IMR-90 (cell line): ENCODE data around the gene ABCC3. TPM values are rescaled to one million over a fixed set of nuclear protein-coding genes. Genes with fewer than 3 reads are reported as not detected.

Experiments used
- ATAC-seq: fragments of 200-7000 bp; cut with Tn5 transposase; 2 replicates; pipeline ENCODE4 v1.9.1; 2020; ENCODE audit warnings: low read depth, mild to moderate bottlenecking, moderate library complexity
- BruUV-seq: library from RNA; stranded (reverse); fragments of 400-500 nt; replicated peaks from 2 replicates; lab custom pipeline; 2021; lab: Mats Ljungman, UMichigan
- CTCF ChIA-PET: fragments of 300-600 bp; formaldehyde crosslinking; extraction: SDS; loops from one replicate; lab custom pipeline; 2021; ENCODE audit warnings: antibody characterized with exemption; lab: Yijun Ruan, JAX
- POLR2A ChIA-PET: fragments of 300-600 bp; sonication (Branson Sonifier 250); formaldehyde crosslinking; loops from one replicate; lab custom pipeline; 2022; ENCODE audit warnings: antibody characterized with exemption; ENCODE audit not compliant: unreplicated experiment; lab: Charles Lee
- DNase-seq: peaks from one replicate; pipeline ENCODE4 v3.0.0; 2013
- H2AFZ ChIP-seq: replicated peaks from 2 replicates; pipeline ENCODE3; 2013; ENCODE audit warnings: low read length, mild to moderate bottlenecking; ENCODE audit not compliant: poor library complexity
- H2AK5ac ChIP-seq: 2 replicates; pipeline ENCODE4 v1.6.1; 2013; ENCODE audit warnings: low read depth, low read length, inconsistent platforms
- H2AK9ac ChIP-seq: replicated peaks from 2 replicates; pipeline ENCODE3; 2013; ENCODE audit warnings: mild to moderate bottlenecking, low read depth, low read length, moderate library complexity; ENCODE audit not compliant: poor library complexity
- H2BK120ac ChIP-seq: 2 replicates; pipeline ENCODE4 v1.6.1; 2013; ENCODE audit warnings: low read depth, low read length, inconsistent platforms
- H2BK15ac ChIP-seq: 3 replicates; pipeline ENCODE4 v1.6.1; 2013; ENCODE audit warnings: low read depth, low read length, inconsistent platforms
- H2BK20ac ChIP-seq: 2 replicates; pipeline ENCODE4 v1.6.1; 2013; ENCODE audit warnings: low read depth, mild to moderate bottlenecking, inconsistent platforms, low read length, moderate library complexity
- H2BK5ac ChIP-seq: 2 replicates; pipeline ENCODE4 v1.6.1; 2013; ENCODE audit warnings: mild to moderate bottlenecking, low read depth, low read length, inconsistent platforms; ENCODE audit not compliant: poor library complexity, severe bottlenecking
- H3K14ac ChIP-seq: replicated peaks from 2 replicates; pipeline ENCODE4 v1.6.1; 2013; ENCODE audit warnings: low read depth, low read length, inconsistent platforms
- H3K18ac ChIP-seq: 2 replicates; pipeline ENCODE4 v1.6.1; 2013; ENCODE audit warnings: low read depth, low read length, control low read depth
- H3K23ac ChIP-seq: 2 replicates; pipeline ENCODE4 v1.6.1; 2013; ENCODE audit warnings: low read depth, low read length, inconsistent platforms
- H3K27ac ChIP-seq: 2 replicates; pipeline ENCODE4 v1.5.1; 2013; ENCODE audit warnings: mild to moderate bottlenecking, control low read depth, low read length; ENCODE audit not compliant: insufficient read depth
- H3K27me3 ChIP-seq: 2 replicates; pipeline ENCODE4 v1.6.1; 2013; ENCODE audit warnings: low read length; ENCODE audit not compliant: control insufficient read depth, insufficient read depth
- H3K36me3 ChIP-seq: 2 replicates; pipeline ENCODE4 v1.6.1; 2013; ENCODE audit warnings: low read length, mixed read lengths; ENCODE audit not compliant: control insufficient read depth, insufficient read depth
- H3K4ac ChIP-seq: 2 replicates; pipeline ENCODE4 v1.6.1; 2013; ENCODE audit warnings: low read depth, low read length, inconsistent platforms
- H3K4me1 ChIP-seq: 2 replicates; pipeline ENCODE4 v1.6.1; 2013; ENCODE audit warnings: low read length, mixed read lengths; ENCODE audit not compliant: control insufficient read depth, insufficient read depth
- H3K4me2 ChIP-seq: 2 replicates; pipeline ENCODE4 v1.6.1; 2013; ENCODE audit warnings: low read depth, mild to moderate bottlenecking, control low read depth, low read length, moderate library complexity
- H3K4me3 ChIP-seq: 2 replicates; pipeline ENCODE4 v1.5.1; 2013; ENCODE audit warnings: low read depth, mild to moderate bottlenecking, control low read depth, low read length, moderate library complexity; ENCODE audit not compliant: insufficient read depth
- H3K56ac ChIP-seq: 2 replicates; pipeline ENCODE4 v1.6.1; 2013; ENCODE audit warnings: low read length, inconsistent platforms; ENCODE audit not compliant: insufficient read depth; ENCODE audit errors: extremely low read depth
- H3K79me1 ChIP-seq, 2 experiments: 2 replicates each; pipeline ENCODE4 v1.6.1; 2013; ENCODE audit warnings: low read length in 2 of 2, inconsistent platforms in 1 of 2, low read depth in 1 of 2
- H3K9ac ChIP-seq: 2 replicates; pipeline ENCODE4 v1.6.1; 2013; ENCODE audit warnings: low read depth, low read length, control low read depth
- H3K9me1 ChIP-seq: 2 replicates; pipeline ENCODE4 v1.6.1; 2013; ENCODE audit warnings: low read length, inconsistent platforms; ENCODE audit not compliant: insufficient read depth
- H3K9me3 ChIP-seq: 2 replicates; pipeline ENCODE4 v1.6.1; 2013; ENCODE audit warnings: low read length; ENCODE audit not compliant: control insufficient read depth, insufficient read depth
- H4K20me1 ChIP-seq: 2 replicates; pipeline ENCODE4 v1.6.1; 2013; ENCODE audit warnings: low read length, inconsistent platforms; ENCODE audit not compliant: insufficient read depth
- H4K5ac ChIP-seq: 2 replicates; pipeline ENCODE4 v1.6.1; 2013; ENCODE audit warnings: mild to moderate bottlenecking, low read depth, low read length, control low read depth
- H4K8ac ChIP-seq, 2 experiments: 2 replicates each; pipeline ENCODE4 v1.6.1; 2013; ENCODE audit warnings: low read depth in 2 of 2, low read length in 2 of 2, control low read depth in 1 of 2, inconsistent platforms in 1 of 2
- H4K91ac ChIP-seq: 2 replicates; pipeline ENCODE4 v1.6.1; 2013; ENCODE audit warnings: low read depth, low read length, inconsistent platforms; ENCODE audit not compliant: insufficient read depth
- BHLHE40 ChIP-seq: fragments of 150-350 bp; IDR thresholded peaks from 2 replicates; pipeline ENCODE4 v1.6.1; 2016; ENCODE audit warnings: mild to moderate bottlenecking, low read depth, low read length
- CHD1 ChIP-seq: IDR thresholded peaks from 2 replicates; pipeline ENCODE4 v1.6.1; 2012; ENCODE audit warnings: low read depth, low read length, improper control_type of control experiment
- CTCF ChIP-seq: conservative IDR thresholded peaks from 2 replicates; pipeline ENCODE4 v1.5.1; 2012; ENCODE audit warnings: mild to moderate bottlenecking, low read depth, low read length, improper control_type of control experiment
- FOS ChIP-seq: fragments of 150-350 bp; IDR thresholded peaks from 2 replicates; pipeline ENCODE4 v1.6.1; 2016; ENCODE audit warnings: low read depth, low read length
- RAD21 ChIP-seq: IDR thresholded peaks from 2 replicates; pipeline ENCODE4 v1.6.1; 2012; ENCODE audit warnings: low read length, improper control_type of control experiment
- WGBS, 2 experiments: methylation state at CpG; one replicate each; pipeline versions ENCODE4 v1.1.5 to v1.1.7; 2013; ENCODE audit warnings: missing lambda C conversion rate in 2 of 2; ENCODE audit not compliant: insufficient read length in 1 of 2; ENCODE audit errors: extremely low coverage in 2 of 2; 5-methylcytosine and 5-hydroxymethylcytosine counted together
- dilution Hi-C: fragments of 300-500 bp; cut with HindIII; formaldehyde crosslinking; loops from one replicate; pipeline ENCODE4 v1.14.3; 2018; ENCODE audit warnings: low sequenced_read_pairs; ENCODE audit not compliant: unreplicated experiment
- in situ Hi-C: fragments of 300-500 bp; cut with MboI; formaldehyde crosslinking; loops from 3 replicates; pipeline ENCODE4 v1.14.3; 2019; ENCODE audit warnings: low sequenced_read_pairs, inconsistent platforms, mixed read lengths
- intact Hi-C: fragments of 100-400 bp; cut with micrococcal nuclease; formaldehyde crosslinking; loops from 2 replicates; pipeline ENCODE4 v1.10.0; 2022
- polyA plus RNA-seq, 3 experiments: library from polyadenylated mRNA; depleted of rRNA; stranded (reverse); fragments of >200 nt; gene quantifications; 2 replicates each; pipeline ENCODE4 v1.2.3, GENCODE V29; 2012; ENCODE audit warnings: low replicate concordance in 1 of 3
- total RNA-seq: library from RNA; depleted of rRNA; stranded (reverse); fragments of >200 nt; gene quantifications from 2 replicates; pipeline ENCODE4 v1.2.3, GENCODE V29; 2012

ABCC3 gene
- total and polyA plus RNA-seq, 2 of the 4 experiments (the other 2 are of a cell fraction), result 3.2 to 6.6 TPM

DNA sequence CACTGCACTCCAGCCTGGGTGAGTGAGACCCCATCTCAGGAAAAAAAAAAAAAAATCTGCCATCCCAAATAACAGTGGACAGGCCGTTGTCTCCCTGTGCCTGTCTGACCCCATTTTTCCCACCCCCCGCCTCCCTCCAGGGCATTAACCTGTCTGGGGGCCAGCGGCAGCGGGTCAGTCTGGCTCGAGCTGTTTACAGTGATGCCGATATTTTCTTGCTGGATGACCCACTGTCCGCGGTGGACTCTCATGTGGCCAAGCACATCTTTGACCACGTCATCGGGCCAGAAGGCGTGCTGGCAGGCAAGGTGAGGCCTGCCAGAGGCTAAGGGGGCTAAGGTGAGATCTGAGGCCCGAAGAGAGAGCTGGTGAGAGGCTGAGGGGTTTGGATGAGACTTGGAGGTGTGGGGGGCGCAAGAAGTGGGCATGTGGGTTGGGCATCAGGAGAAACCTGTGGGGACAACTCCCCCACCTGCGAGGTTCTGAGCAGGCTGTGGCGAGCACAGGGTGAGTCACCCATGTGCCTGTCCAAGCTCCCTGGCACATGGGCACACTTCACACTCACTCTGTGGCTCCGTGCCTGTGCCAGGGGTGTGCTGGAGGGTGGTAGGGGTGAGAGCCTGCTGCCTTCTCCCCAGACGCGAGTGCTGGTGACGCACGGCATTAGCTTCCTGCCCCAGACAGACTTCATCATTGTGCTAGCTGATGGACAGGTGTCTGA lies 38.3 kb downstream of the ABCC3 start:
- in situ Hi-C loops (no loop called here), intact Hi-C loops (no loop called here)
- CTCF ChIA-PET, result interaction anchor here (1.6 kb wide), 1 partner anchor 12 kb away, joined by 4 read pairs; no protein-coding TSS in a partner anchor

More for the DNA sequence above, 38.3 kb downstream of the ABCC3 start:
- Histone ChIP-seq H2BK5ac (no peak overlapping the region), H2BK20ac (no peak overlapping the region), H3K4me1 (peaks cover 17% of the 10 kb centered on the region), H2AK9ac (no peak overlapping the region), H3K9me1 (peaks cover 10% of the 10 kb centered on the region), H3K4me2 (no peak overlapping the region), H3K79me1 (peaks cover 0 to under 1% of the 10 kb centered on the region in 2 experiments; a peak in 1 of 4 replicates), H2AFZ (peak overlapping the region; percentile 5), H3K9me3 (no peaks in the 10 kb centered on the region), H3K27me3 (no peaks in the 10 kb centered on the region), H3K27ac (no peak overlapping the region), H2AK5ac (peak overlapping the region; percentile 40; the same call in 1 of the 2 replicates), H4K91ac (peak overlapping the region; percentile 14; the same call in 1 of the 2 replicates), H3K23ac (no peak overlapping the region), H3K4me3 (no peak overlapping the region), H3K18ac (no peak overlapping the region), H3K56ac (no peak overlapping the region), H3K4ac (peak overlapping the region; percentile 25), H3K9ac (no peak overlapping the region), H2BK15ac (no peak overlapping the region), H4K5ac (no peak overlapping the region), H3K14ac (no peak overlapping the region), H2BK120ac (no peak overlapping the region), H4K8ac (no peak overlapping the region), H4K20me1 (no peaks in the 10 kb centered on the region), H3K36me3 (0 out of 2 replicates have a peak, but pooled peaks cover 1% of the 10 kb centered on the region)
- POLR2A ChIA-PET, result no interaction called here
- ATAC-seq, result no peak
- DNase-seq, result no peak
- dilution Hi-C loops, result no loop called here
- TF ChIP-seq BHLHE40 (no peak), CHD1 (no peak), CTCF (no peak), RAD21 (no peak), FOS (no peak)
- 96% methylated on average over 11 of the region's 20 CpGs; no CpG with 5 or more reads in 1 of the 2 experiments for WGBS, 2 experiments
- BruUV-seq, result no TSS peak
